ENCODE measurements around the gene FAM187B. TPM values are rescaled to one million over a fixed set of nuclear protein-coding genes. Genes with fewer than 3 reads are reported as not detected.

The FAM187B gene
- total RNA-seq = not detected in 2 replicates
- long read RNA-seq = 0 reads

DNA sequence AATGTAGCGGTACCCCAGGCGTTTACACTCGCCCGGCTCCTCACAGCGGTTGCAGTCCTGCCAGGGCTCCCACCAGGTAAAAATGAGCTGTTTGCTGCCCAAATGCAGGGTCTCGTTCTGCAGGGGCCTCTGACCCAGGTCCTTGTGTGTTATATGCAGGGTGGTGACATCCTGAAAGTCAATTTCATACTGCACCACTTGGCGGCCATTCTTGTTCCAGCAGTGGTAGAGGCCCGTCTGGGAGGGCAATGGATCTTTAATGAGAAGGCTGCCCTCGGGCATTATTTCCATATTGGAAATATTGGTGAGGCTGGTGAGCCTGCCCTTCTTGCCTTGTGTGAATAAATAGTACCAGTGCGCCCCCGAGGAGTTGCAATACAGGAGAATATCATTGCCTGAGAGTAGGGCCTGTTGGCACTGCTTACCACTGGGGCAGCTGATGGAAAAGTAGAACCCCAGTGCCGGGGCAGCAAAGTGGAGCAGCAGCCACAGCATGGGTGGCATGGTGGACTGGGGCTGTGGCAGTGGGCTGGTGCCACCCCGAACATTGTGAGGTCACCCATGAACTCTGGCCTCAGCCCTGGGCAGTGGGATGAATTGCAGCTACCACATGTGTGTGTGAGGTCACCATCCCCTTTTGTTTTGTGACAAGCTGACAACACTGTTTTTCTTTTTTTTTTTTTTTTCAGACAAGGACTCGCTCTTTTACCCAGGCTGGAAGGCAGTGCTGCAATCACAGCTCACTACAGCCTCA lies at the start of gene FAM187B:
FAM187B (minus strand) TSS at position 563 of the 754 bp plus-strand sequence; CDS start at position 504, 59 bp downstream.
- DNase-seq (ENCODE audit: extremely low spot score, unreplicated experiment) = no peak
- H3K4me3 Mint-ChIP-seq (ENCODE audit: unreplicated experiment) = no peak within 1 kb of the TSS
- TF ChIP-seq, protein P1, sequence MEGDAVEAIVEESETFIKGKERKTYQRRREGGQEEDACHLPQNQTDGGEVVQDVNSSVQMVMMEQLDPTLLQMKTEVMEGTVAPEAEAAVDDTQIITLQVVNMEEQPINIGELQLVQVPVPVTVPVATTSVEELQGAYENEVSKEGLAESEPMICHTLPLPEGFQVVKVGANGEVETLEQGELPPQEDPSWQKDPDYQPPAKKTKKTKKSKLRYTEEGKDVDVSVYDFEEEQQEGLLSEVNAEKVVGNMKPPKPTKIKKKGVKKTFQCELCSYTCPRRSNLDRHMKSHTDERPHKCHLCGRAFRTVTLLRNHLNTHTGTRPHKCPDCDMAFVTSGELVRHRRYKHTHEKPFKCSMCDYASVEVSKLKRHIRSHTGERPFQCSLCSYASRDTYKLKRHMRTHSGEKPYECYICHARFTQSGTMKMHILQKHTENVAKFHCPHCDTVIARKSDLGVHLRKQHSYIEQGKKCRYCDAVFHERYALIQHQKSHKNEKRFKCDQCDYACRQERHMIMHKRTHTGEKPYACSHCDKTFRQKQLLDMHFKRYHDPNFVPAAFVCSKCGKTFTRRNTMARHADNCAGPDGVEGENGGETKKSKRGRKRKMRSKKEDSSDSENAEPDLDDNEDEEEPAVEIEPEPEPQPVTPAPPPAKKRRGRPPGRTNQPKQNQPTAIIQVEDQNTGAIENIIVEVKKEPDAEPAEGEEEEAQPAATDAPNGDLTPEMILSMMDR (IDR thresholded peaks at IDR 0.05) = no peak
- no peaks in the 10 kb centered on the region for H3K9me3 Mint-ChIP-seq (ENCODE audit: unreplicated experiment)
- H3K27me3 Mint-ChIP-seq (ENCODE audit: unreplicated experiment) = peaks cover 10% of the 10 kb centered on the region
- no peaks in the 10 kb centered on the region for H3K36me3 Mint-ChIP-seq (ENCODE audit: unreplicated experiment)
- H3K4me1 Mint-ChIP-seq (ENCODE audit: unreplicated experiment) = peaks cover 4% of the 10 kb centered on the region
- H3K27ac Mint-ChIP-seq (ENCODE audit: unreplicated experiment) = no peak within 1 kb of the TSS

DNA sequence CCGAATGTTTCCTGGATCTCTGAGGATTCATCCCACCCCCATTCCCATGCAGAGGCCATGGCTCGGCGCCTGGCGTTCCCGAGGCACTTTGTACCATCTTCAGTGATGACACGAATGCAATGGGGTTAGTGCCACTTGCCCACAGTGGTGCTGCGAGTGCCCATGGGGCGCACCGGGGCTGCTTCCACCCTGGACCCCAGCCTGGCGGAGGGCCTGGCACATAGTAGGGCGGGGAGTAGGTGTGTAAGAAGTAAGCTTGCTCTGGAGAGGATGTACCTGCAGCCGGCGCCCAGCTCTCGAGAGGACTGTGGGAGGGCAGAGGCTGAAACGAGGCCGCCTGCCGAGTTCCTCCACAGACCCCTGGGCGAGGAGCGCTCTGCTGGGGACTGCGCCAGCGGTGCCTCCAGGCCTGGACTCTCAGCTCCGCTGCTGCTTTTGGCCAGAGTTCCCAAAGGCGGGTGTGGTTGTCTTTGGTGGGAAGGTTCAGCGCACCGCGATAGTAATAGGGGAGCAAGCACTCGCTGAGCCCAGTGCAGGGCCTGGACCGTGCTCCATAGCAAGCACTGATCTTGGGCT lies 48.3 kb upstream of the FAM187B start:
- Mint-ChIP-seq H3K4me3 (ENCODE audit: unreplicated experiment) (no peak overlapping the region), H3K36me3 (ENCODE audit: unreplicated experiment) (peaks cover 44% of the 10 kb centered on the region), H3K4me1 (ENCODE audit: unreplicated experiment) (no peaks in the 10 kb centered on the region), H3K27me3 (ENCODE audit: unreplicated experiment) (no peaks in the 10 kb centered on the region), H3K9me3 (ENCODE audit: unreplicated experiment) (no peaks in the 10 kb centered on the region), H3K27ac (ENCODE audit: unreplicated experiment) (no peak overlapping the region)
- no peak for DNase-seq (ENCODE audit: extremely low spot score, unreplicated experiment)
- TF ChIP-seq, protein P1 (IDR thresholded peaks at IDR 0.05) = no peak

- H3K4me3 Mint-ChIP-seq (ENCODE audit: unreplicated experiment) = no peak overlapping the region
- peaks cover 5% of the 10 kb centered on the region for H3K4me1 Mint-ChIP-seq (ENCODE audit: unreplicated experiment)
- no peak overlapping the region for H3K27ac Mint-ChIP-seq (ENCODE audit: unreplicated experiment)
- TF ChIP-seq, protein P1 (IDR thresholded peaks at IDR 0.05) = no peak
- no peaks in the 10 kb centered on the region for H3K27me3 Mint-ChIP-seq (ENCODE audit: unreplicated experiment)
- no peak for DNase-seq (ENCODE audit: extremely low spot score, unreplicated experiment)
- H3K36me3 Mint-ChIP-seq (ENCODE audit: unreplicated experiment) = peaks cover 46% of the 10 kb centered on the region
- H3K9me3 Mint-ChIP-seq (ENCODE audit: unreplicated experiment) = no peaks in the 10 kb centered on the region
These were observed 45.8 kb upstream of the FAM187B start for GRCh38 chr19:35274323-35274722.

- Mint-ChIP-seq H3K9me3 (ENCODE audit: unreplicated experiment) (no peaks in the 10 kb centered on the region), H3K4me3 (ENCODE audit: unreplicated experiment) (no peak overlapping the region), H3K27me3 (ENCODE audit: unreplicated experiment) (no peaks in the 10 kb centered on the region), H3K4me1 (ENCODE audit: unreplicated experiment) (peaks cover 5% of the 10 kb centered on the region), H3K36me3 (ENCODE audit: unreplicated experiment) (peaks cover 44% of the 10 kb centered on the region), H3K27ac (ENCODE audit: unreplicated experiment) (no peak overlapping the region)
- TF ChIP-seq, protein P1 (IDR thresholded peaks at IDR 0.05) = no peak
- no peak for DNase-seq (ENCODE audit: extremely low spot score, unreplicated experiment)
These were observed 45.2 kb upstream of the FAM187B start for GRCh38 chr19:35273686-35274259.

Data from osteocyte (in vitro differentiated cells).